Stomach (tissue), 9 donors: Measurements from ENCODE around the gene OPCML. TPM values are rescaled to one million over a fixed set of nuclear protein-coding genes. Genes with fewer than 3 reads are reported as not detected.

Source experiments
- DNase-seq, 2 donors: peaks; one replicate each; pipeline versions ENCODE4 v3.0.0 to v3.0.0-alpha.2; 2013 to 2019
- H3K27ac ChIP-seq, 5 donors: fragments of 200-600 bp in 4 of 5; sonication (generic) in 4 of 5; one replicate each; pipeline ENCODE4 v1.5.1; 2013 to 2019; ENCODE audit warnings: mild to moderate bottlenecking in 1 of 5, moderate library complexity in 1 of 5
- H3K27me3 ChIP-seq, 3 donors: fragments of 200-600 bp; sonication (generic); one replicate each; pipeline ENCODE4 v1.5.1; 2017 to 2019; ENCODE audit warnings: mixed run types in 1 of 3
- H3K36me3 ChIP-seq, 4 donors: fragments of 200-600 bp; sonication (generic); 1 replicate in 3 of 4; 2 replicates in 1 of 4; pipeline ENCODE4 v1.5.1; 2016 to 2019
- H3K4me1 ChIP-seq, 4 donors: fragments of 200-600 bp; sonication (generic); one replicate each; pipeline ENCODE4 v1.5.1; 2016 to 2019
- H3K4me3 ChIP-seq, 4 donors: fragments of 200-600 bp; sonication (generic) in 3 of 4; one replicate each; pipeline ENCODE4 v1.5.1; 2016 to 2019; ENCODE audit warnings: mild to moderate bottlenecking in 1 of 4
- H3K9me3 ChIP-seq, 4 donors: fragments of 200-600 bp; sonication (generic); one replicate each; pipeline ENCODE4 v1.5.1; 2016 to 2019
- EP300 ChIP-seq: sonication (generic); formaldehyde crosslinking; IDR thresholded peaks from one replicate; pipeline ENCODE4 v1.6.1; 2017; ENCODE audit warnings: antibody characterized with exemption
- POLR2A ChIP-seq, 4 donors: fragments of 450-650 bp; IDR thresholded peaks; one replicate each; pipeline ENCODE4 v1.6.1; 2016; ENCODE audit warnings: antibody characterized with exemption in 4 of 4, control low read depth in 2 of 4, mild to moderate bottlenecking in 1 of 4, moderate library complexity in 1 of 4
- POLR2AphosphoS5 ChIP-seq, 3 donors: sonication (generic); formaldehyde crosslinking; IDR thresholded peaks; one replicate each; pipeline ENCODE4 v1.6.1; 2016; ENCODE audit warnings: antibody characterized with exemption in 3 of 3
- WGBS, 5 donors: extraction: QIAGEN DNeasy Blood & Tissue Kit in 3 of 5; methylation state at CpG; one replicate each; pipeline versions ENCODE4 v1.1.5 to v1.1.7; 2013 to 2018; 5-methylcytosine and 5-hydroxymethylcytosine counted together
- intact Hi-C: fragments of 100-400 bp; cut with DNase I; formaldehyde crosslinking; loops from one replicate; pipeline ENCODE4 v1.15.1; 2023; ENCODE audit warnings: low total_unique reads
- polyA plus RNA-seq, 3 donors: library from polyadenylated mRNA; stranded (reverse); fragments of 200-250 nt; gene quantifications; one replicate each; pipeline ENCODE4 v1.2.3, GENCODE V29; 2013
- total RNA-seq, 5 donors: library from RNA; depleted of rRNA; stranded (reverse); fragments of >200 nt; gene quantifications; one replicate each; pipeline versions ENCODE4 v1.1.0 to v1.2.3, GENCODE V29; 2014 to 2016
- TF ChIP-seq, protein P1 (sequence below), 7 experiments: fragments of 450-650 bp in 4 of 7; fragments of 200-600 bp in 3 of 7; sonication (generic) in 3 of 7; IDR thresholded peaks; one replicate each; pipeline ENCODE4 v1.5.1; 2016 to 2019; ENCODE audit warnings: antibody characterized with exemption in 7 of 7, control low read depth in 2 of 7, mild to moderate bottlenecking in 1 of 7
- donor health status: healthy with polysubstance abuse.
- donor health status: Bipolar disorder and iron deficiency.
- donor health status: healthy.

The OPCML gene
- total and polyA plus RNA-seq, 8 donors: 0.03 to 0.92 (median 0.55) TPM; not detected in 3

DNA sequence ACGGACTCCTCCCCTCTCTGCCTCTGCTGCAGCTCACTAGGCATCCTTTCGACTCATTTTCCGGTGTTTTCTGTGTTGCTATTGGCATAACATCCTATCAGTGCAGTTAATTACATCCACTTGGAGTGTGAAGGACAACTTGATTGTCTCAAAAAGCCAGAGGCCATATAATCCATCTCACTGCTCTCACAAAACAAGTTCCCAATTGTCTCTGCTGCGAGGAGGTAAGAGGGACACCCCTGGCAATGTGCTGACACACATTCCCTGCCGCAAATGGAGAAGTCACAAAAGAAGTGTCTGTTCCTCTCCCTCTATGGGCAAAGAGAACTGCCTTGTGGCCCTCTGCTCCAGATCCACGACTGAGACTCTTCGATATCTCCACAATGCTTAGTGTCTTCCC lies 618.4 kb downstream of the OPCML start:
- H3K4me3 ChIP-seq: no peak overlapping the region
- no peak for TF ChIP-seq POLR2A (IDR thresholded peaks at IDR 0.05)
- TF ChIP-seq, protein P1, sequence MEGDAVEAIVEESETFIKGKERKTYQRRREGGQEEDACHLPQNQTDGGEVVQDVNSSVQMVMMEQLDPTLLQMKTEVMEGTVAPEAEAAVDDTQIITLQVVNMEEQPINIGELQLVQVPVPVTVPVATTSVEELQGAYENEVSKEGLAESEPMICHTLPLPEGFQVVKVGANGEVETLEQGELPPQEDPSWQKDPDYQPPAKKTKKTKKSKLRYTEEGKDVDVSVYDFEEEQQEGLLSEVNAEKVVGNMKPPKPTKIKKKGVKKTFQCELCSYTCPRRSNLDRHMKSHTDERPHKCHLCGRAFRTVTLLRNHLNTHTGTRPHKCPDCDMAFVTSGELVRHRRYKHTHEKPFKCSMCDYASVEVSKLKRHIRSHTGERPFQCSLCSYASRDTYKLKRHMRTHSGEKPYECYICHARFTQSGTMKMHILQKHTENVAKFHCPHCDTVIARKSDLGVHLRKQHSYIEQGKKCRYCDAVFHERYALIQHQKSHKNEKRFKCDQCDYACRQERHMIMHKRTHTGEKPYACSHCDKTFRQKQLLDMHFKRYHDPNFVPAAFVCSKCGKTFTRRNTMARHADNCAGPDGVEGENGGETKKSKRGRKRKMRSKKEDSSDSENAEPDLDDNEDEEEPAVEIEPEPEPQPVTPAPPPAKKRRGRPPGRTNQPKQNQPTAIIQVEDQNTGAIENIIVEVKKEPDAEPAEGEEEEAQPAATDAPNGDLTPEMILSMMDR (IDR thresholded peaks at IDR 0.05): no peak
- TF ChIP-seq POLR2AphosphoS5 (IDR thresholded peaks at IDR 0.05): no peak
- no peak for TF ChIP-seq EP300
- WGBS, 5 donors: 85 to 87% (median 85%) methylated on average over 7 of the region's 7 CpGs
- DNase-seq: no peak
- H3K27me3 ChIP-seq: peaks cover 0 to 5% (median 0%) of the 10 kb centered on the region in 3 donors
- no peaks in the 10 kb centered on the region for H3K4me1 ChIP-seq
- no peaks in the 10 kb centered on the region for H3K9me3 ChIP-seq
- intact Hi-C loops: no loop called here
- no peaks in the 10 kb centered on the region for H3K36me3 ChIP-seq
- no peak overlapping the region for H3K27ac ChIP-seq

DNA sequence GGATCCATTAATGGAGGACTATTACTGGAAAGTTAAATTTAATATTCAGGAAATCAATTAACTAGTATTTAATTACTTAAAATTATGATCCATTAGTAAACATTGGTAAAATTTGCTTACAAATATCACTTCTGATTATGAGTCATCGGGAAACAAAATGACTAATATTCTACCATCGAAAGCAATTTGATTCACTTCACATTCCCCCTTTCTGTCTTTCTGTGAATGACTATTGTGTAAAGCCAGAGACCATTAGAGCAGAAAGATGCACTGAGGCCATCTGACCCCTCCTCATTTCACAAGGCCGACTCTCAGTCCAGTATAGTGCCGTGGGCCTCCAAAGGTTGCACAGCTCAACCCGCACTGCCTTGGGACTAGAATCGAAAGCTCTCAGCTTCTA lies 619.0 kb downstream of the OPCML start:
- WGBS, 5 donors: 84 to 93% (median 91%) methylated on average over 6 of the region's 6 CpGs
- H3K27me3 ChIP-seq: peaks cover 0 to 5% (median 0%) of the 10 kb centered on the region in 3 donors

DNA sequence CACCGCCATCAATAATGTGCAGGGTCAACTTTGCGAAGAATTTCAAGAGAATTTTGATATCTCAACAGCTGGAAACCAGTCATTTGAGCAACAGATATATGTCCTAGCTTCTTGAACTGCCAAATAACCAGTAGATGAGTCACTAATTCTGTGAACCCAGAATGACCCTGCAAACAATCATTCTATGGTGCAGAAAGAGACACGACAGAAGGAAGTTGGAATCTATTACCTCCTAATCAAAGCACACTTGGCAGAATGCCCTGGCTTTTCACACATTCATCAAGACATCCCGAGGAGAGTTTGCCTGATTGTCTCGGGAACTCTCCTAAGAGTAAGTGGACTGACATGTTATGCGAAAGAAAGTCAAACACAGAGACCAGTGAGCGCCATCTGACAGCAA lies 621.1 kb downstream of the OPCML start:
- intact Hi-C loops: no loop called here
- Histone ChIP-seq H3K27ac (no peak overlapping the region), H3K4me3 (no peak overlapping the region), H3K9me3 (no peaks in the 10 kb centered on the region), H3K27me3 (peaks cover 0 to 5% (median 0%) of the 10 kb centered on the region in 3 donors), H3K36me3 (no peaks in the 10 kb centered on the region), H3K4me1 (no peaks in the 10 kb centered on the region)
- DNase-seq: peak in 1 of 2 donors; percentile 49
- TF ChIP-seq, protein P1 (IDR thresholded peaks at IDR 0.05): no peak
- TF ChIP-seq POLR2AphosphoS5 (IDR thresholded peaks at IDR 0.05): no peak
- no peak for TF ChIP-seq EP300
- no peak for TF ChIP-seq POLR2A (IDR thresholded peaks at IDR 0.05)
- 35 to 45% (median 41%) methylated on average over 7 of the region's 7 CpGs for WGBS, 5 donors

More for the DNA sequence above, 619.0 kb downstream of the OPCML start:
- Histone ChIP-seq H3K27ac (no peak overlapping the region), H3K4me3 (no peak overlapping the region), H3K9me3 (no peaks in the 10 kb centered on the region), H3K4me1 (no peaks in the 10 kb centered on the region), H3K36me3 (no peaks in the 10 kb centered on the region)
- TF ChIP-seq, protein P1 (IDR thresholded peaks at IDR 0.05): no peak
- TF ChIP-seq POLR2A (IDR thresholded peaks at IDR 0.05): no peak
- TF ChIP-seq EP300: no peak
- no peak for TF ChIP-seq POLR2AphosphoS5 (IDR thresholded peaks at IDR 0.05)
- intact Hi-C loops: no loop called here
- no peak for DNase-seq

DNA sequence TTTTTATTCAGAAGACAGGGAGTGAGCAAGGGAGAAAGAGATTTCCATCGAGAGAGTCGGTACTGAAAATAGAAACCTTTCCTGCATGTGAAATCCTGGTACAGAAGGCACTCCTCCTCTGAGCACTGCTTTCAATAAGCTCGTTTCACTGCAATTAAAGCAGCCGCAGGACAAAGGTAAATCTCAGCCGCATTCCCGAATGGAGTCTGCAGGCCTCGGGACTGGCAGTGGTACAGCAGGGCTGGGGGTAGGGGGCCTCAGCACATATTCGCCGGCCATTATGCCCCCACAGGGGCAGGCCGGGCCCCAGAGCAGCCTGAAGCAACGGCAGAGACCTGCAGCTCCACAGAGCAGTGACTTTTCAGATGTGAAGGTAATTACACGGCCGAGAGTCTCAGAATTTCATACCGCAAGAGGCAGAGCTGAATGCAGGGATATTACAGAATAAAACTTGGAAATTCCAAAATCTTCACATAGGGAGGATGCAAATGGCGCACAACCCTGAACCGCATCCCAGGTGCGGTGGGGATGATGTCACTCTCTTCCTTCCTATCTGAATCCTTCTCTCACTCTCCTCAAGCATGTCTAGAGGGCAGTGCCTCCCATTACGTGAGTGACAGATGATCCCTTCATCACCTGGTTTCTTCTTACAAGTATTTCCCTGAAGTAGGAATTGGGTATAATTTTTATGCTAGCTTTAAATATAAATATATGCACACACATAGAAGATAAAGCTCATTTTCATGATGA lies 622.1 kb downstream of the OPCML start:
- Histone ChIP-seq H3K9me3 (no peaks in the 10 kb centered on the region), H3K36me3 (no peaks in the 10 kb centered on the region), H3K27me3 (peaks cover 0 to 5% (median 0%) of the 10 kb centered on the region in 3 donors), H3K4me1 (no peaks in the 10 kb centered on the region), H3K4me3 (no peak overlapping the region), H3K27ac (no peak overlapping the region)
- no peak for DNase-seq
- TF ChIP-seq, protein P1 (IDR thresholded peaks at IDR 0.05): no peak
- TF ChIP-seq POLR2A (IDR thresholded peaks at IDR 0.05) (no peak), POLR2AphosphoS5 (IDR thresholded peaks at IDR 0.05) (no peak), EP300 (no peak)
- intact Hi-C loops: no loop called here
- 76 to 82% (median 79%) methylated on average over 18 of the region's 18 CpGs for WGBS, 5 donors
